Osteoblast (primary cell): Measurements from ENCODE around the gene PGGT1B. TPM values are rescaled to one million over a fixed set of nuclear protein-coding genes. Genes with fewer than 3 reads are reported as not detected.

Experiments used
- DNase-seq: peaks from one replicate; pipeline ENCODE4 v3.0.0; 2011; ENCODE audit warnings: low spot score, mixed read lengths; ENCODE audit not compliant: insufficient read length; ENCODE audit errors: missing footprints
- H2AFZ ChIP-seq: 2 replicates; pipeline ENCODE4 v1.6.0; 2011; ENCODE audit warnings: mild to moderate bottlenecking, low read length
- H3K27ac ChIP-seq: 2 replicates; pipeline ENCODE4 v1.5.1; 2011; ENCODE audit warnings: mild to moderate bottlenecking, low read depth, low read length, moderate library complexity
- H3K27me3 ChIP-seq: 2 replicates; pipeline ENCODE4 v1.6.0; 2012; ENCODE audit warnings: mild to moderate bottlenecking, control low read depth, inconsistent platforms, low read length, moderate library complexity; ENCODE audit not compliant: insufficient read depth
- H3K36me3 ChIP-seq: 2 replicates; pipeline ENCODE4 v1.5.1; 2011; ENCODE audit warnings: mild to moderate bottlenecking, low read length, control low read depth, moderate library complexity; ENCODE audit not compliant: insufficient read depth
- H3K4me1 ChIP-seq: 2 replicates; pipeline ENCODE4 v1.5.1; 2011; ENCODE audit warnings: mild to moderate bottlenecking, low read length, control low read depth, moderate library complexity; ENCODE audit not compliant: insufficient read depth
- H3K4me2 ChIP-seq: 2 replicates; pipeline ENCODE4 v1.6.0; 2011; ENCODE audit warnings: mild to moderate bottlenecking, low read length; ENCODE audit not compliant: insufficient read depth
- H3K4me3 ChIP-seq: fragments of 200-600 bp; sonication (generic); 3 replicates; pipeline ENCODE4 v1.5.1; 2012; ENCODE audit warnings: mild to moderate bottlenecking, low read length, inconsistent platforms; ENCODE audit not compliant: insufficient read depth
- H3K79me2 ChIP-seq: 2 replicates; pipeline ENCODE4 v1.6.0; 2012; ENCODE audit warnings: mild to moderate bottlenecking, low read length, control low read depth, inconsistent platforms; ENCODE audit not compliant: insufficient read depth
- H3K9me3 ChIP-seq: 2 replicates; pipeline ENCODE4 v1.5.1; 2011; ENCODE audit warnings: low read depth, low read length, control low read depth
- H4K20me1 ChIP-seq: 2 replicates; pipeline ENCODE4 v1.6.0; 2012; ENCODE audit warnings: mild to moderate bottlenecking, low read length, control low read depth; ENCODE audit not compliant: insufficient read depth
- total RNA-seq: library from RNA; depleted of rRNA; stranded (reverse); fragments of >200 nt; gene quantifications from 2 replicates; pipeline ENCODE4 v1.2.3, GENCODE V29; 2012
- TF ChIP-seq, protein P1 (sequence below): IDR thresholded peaks from 2 replicates; pipeline ENCODE4 v1.5.1; 2011; ENCODE audit warnings: mild to moderate bottlenecking, low read depth, low read length, moderate library complexity; ENCODE audit errors: extremely low read depth

PGGT1B gene
- total RNA-seq, 1 donor = 14.1 TPM

GRCh38 chr5:115214541-115214940 is 48.1 kb downstream of the PGGT1B start:
- Histone ChIP-seq H3K4me3 (no peak overlapping the region), H3K27ac (no peak overlapping the region), H3K4me2 (no peak overlapping the region), H3K36me3 (peaks cover 7% of the 10 kb centered on the region), H2AFZ (no peak overlapping the region), H3K27me3 (no peaks in the 10 kb centered on the region), H4K20me1 (no peaks in the 10 kb centered on the region), H3K4me1 (no peaks in the 10 kb centered on the region), H3K79me2 (no peaks in the 10 kb centered on the region), H3K9me3 (no peaks in the 10 kb centered on the region)
- TF ChIP-seq, protein P1, sequence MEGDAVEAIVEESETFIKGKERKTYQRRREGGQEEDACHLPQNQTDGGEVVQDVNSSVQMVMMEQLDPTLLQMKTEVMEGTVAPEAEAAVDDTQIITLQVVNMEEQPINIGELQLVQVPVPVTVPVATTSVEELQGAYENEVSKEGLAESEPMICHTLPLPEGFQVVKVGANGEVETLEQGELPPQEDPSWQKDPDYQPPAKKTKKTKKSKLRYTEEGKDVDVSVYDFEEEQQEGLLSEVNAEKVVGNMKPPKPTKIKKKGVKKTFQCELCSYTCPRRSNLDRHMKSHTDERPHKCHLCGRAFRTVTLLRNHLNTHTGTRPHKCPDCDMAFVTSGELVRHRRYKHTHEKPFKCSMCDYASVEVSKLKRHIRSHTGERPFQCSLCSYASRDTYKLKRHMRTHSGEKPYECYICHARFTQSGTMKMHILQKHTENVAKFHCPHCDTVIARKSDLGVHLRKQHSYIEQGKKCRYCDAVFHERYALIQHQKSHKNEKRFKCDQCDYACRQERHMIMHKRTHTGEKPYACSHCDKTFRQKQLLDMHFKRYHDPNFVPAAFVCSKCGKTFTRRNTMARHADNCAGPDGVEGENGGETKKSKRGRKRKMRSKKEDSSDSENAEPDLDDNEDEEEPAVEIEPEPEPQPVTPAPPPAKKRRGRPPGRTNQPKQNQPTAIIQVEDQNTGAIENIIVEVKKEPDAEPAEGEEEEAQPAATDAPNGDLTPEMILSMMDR = no peak
- DNase-seq = peak; percentile 50

DNA sequence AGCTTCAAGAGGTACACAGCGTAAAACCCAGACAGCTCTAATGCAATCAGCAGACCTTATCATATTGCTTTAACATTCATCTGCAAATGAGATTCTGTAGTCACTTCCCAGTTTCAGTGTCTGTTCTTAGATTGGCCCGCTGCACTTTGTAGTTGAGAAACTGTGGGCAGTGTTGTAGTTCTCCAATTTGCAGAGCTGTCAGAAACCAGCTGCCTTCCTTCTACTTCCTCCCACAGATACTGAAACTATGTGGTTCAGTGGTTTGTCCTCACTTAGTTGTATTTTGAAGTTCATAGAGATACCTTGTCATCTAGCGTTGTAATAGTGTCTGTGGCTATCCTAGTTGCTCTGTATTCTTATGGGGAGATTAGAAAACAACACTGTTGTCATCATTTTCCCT is 53.4 kb downstream of the PGGT1B start:
- H4K20me1 ChIP-seq = no peaks in the 10 kb centered on the region
- no peak overlapping the region for H2AFZ ChIP-seq
- H3K79me2 ChIP-seq = no peaks in the 10 kb centered on the region
- no peaks in the 10 kb centered on the region for H3K4me1 ChIP-seq
- H3K27ac ChIP-seq = no peak overlapping the region
- no peak overlapping the region for H3K4me2 ChIP-seq
- TF ChIP-seq, protein P1 = no peak
- peaks cover 7% of the 10 kb centered on the region for H3K36me3 ChIP-seq
- no peaks in the 10 kb centered on the region for H3K27me3 ChIP-seq
- H3K9me3 ChIP-seq = no peaks in the 10 kb centered on the region
- no peak overlapping the region for H3K4me3 ChIP-seq
- no peak for DNase-seq

DNA sequence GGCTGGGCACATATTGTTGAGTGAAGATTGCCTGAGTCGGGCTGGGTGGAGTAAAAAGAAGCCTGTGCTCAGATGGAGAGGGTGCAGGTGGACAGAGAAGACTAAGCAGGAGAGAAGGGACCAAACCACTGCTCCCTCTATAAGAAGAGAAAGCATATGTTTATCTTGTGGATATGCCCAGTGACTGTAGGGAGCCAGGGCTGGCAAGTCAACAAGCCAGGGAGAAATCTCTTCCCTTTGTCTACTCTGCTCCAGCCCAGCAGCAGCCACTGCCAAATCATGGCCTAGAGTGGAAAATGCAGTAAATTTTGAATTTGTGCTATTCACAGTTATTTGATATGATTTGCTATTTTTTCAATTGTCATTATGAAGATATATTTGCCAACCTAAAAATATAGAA is 59.7 kb downstream of the PGGT1B start:
- no peak for DNase-seq
- no peaks in the 10 kb centered on the region for H3K36me3 ChIP-seq
- H3K4me3 ChIP-seq = no peak overlapping the region
- no peaks in the 10 kb centered on the region for H3K4me1 ChIP-seq
- no peak overlapping the region for H3K27ac ChIP-seq
- H3K4me2 ChIP-seq = no peak overlapping the region
- H2AFZ ChIP-seq = no peak overlapping the region
- H3K79me2 ChIP-seq = no peaks in the 10 kb centered on the region
- H3K27me3 ChIP-seq = no peaks in the 10 kb centered on the region
- TF ChIP-seq, protein P1 = no peak
- H3K9me3 ChIP-seq = no peaks in the 10 kb centered on the region
- H4K20me1 ChIP-seq = no peaks in the 10 kb centered on the region

DNA sequence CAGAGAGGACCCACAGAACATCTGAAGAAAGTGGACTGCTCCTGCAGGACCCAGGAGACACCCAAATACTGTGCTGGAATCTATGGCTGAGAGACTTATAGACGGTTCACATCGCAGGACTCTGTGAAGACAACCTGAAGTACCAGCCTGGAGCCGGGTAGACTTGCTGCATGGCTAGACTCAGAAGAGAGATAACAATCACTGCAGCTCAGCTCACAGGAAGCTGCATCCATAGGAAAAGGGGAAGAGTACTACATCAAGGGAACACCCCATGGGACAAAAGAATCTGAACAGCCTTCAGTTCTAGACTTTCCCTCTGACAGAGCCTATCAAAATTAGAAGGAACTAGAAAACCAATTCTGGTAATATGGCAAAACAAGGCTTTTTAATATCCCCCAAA is 66.5 kb downstream of the PGGT1B start:
- no peaks in the 10 kb centered on the region for H3K79me2 ChIP-seq
- H3K4me3 ChIP-seq = no peak overlapping the region
- H4K20me1 ChIP-seq = no peaks in the 10 kb centered on the region
- no peak overlapping the region for H2AFZ ChIP-seq
- H3K4me1 ChIP-seq = no peaks in the 10 kb centered on the region
- DNase-seq = no peak
- no peaks in the 10 kb centered on the region for H3K9me3 ChIP-seq
- TF ChIP-seq, protein P1 = no peak
- H3K27ac ChIP-seq = no peak overlapping the region
- H3K27me3 ChIP-seq = no peaks in the 10 kb centered on the region
- no peaks in the 10 kb centered on the region for H3K36me3 ChIP-seq
- no peak overlapping the region for H3K4me2 ChIP-seq
